HFF-Myc (cell line): ENCODE results near the gene ZNRF1.

Source experiments
- DNase-seq: peaks from one replicate; pipeline ENCODE4 v3.0.0-alpha.2; 2011; ENCODE audit warnings: low read depth; ENCODE audit errors: extremely low read depth
- H3K4me3 ChIP-seq: replicated peaks from 2 replicates; pipeline ENCODE4 v1.5.1; 2011; ENCODE audit warnings: low read depth, mild to moderate bottlenecking, control low read depth, low read length
- CTCF ChIP-seq: IDR thresholded peaks from 2 replicates; pipeline ENCODE4 v1.5.1; 2012; ENCODE audit warnings: mild to moderate bottlenecking, low read depth, low read length, control low read depth; ENCODE audit errors: missing control alignments

The ZNRF1 gene

GRCh38 chr16:75000481-75001081 lies 1.8 kb downstream of the ZNRF1 start:
- H3K4me3 ChIP-seq = peak overlapping the region; percentile 54
- no peak for TF ChIP-seq CTCF
- no peak for DNase-seq

- no peak overlapping the region for H3K4me3 ChIP-seq
- no peak for DNase-seq
- no peak for TF ChIP-seq CTCF
Measured at GRCh38 chr16:75002474-75002873, 3.6 kb downstream of the ZNRF1 start.

GRCh38 chr16:75003931-75004330 lies 5.1 kb downstream of the ZNRF1 start:
- TF ChIP-seq CTCF = no peak
- no peak for DNase-seq
- no peak overlapping the region for H3K4me3 ChIP-seq

- no peak for DNase-seq
- no peak for TF ChIP-seq CTCF
- H3K4me3 ChIP-seq = no peak overlapping the region
Measured at GRCh38 chr16:75004460-75004859, 5.6 kb downstream of the ZNRF1 start.

GRCh38 chr16:75005697-75006096 lies 6.9 kb downstream of the ZNRF1 start:
- no peak for DNase-seq
- no peak overlapping the region for H3K4me3 ChIP-seq
- TF ChIP-seq CTCF = no peak

GRCh38 chr16:75007443-75007842 lies 8.6 kb downstream of the ZNRF1 start:
- H3K4me3 ChIP-seq = no peak overlapping the region
- no peak for TF ChIP-seq CTCF
- no peak for DNase-seq

GRCh38 chr16:75010427-75010826 lies 11.6 kb downstream of the ZNRF1 start:
- DNase-seq = no peak
- no peak for TF ChIP-seq CTCF
- H3K4me3 ChIP-seq = no peak overlapping the region
